OCI-LY7 (cell line): ENCODE results near the gene ACTL7A. TPM values are rescaled to one million over a fixed set of nuclear protein-coding genes. Genes with fewer than 3 reads are reported as not detected.

Experiments
- BruUV-seq: library from RNA; stranded (reverse); fragments of 400-500 nt; replicated peaks from 2 replicates; lab custom pipeline; 2021; lab: Mats Ljungman, UMichigan
- CTCF ChIA-PET: fragments of 300-600 bp; sonication (Branson Sonifier 250); formaldehyde crosslinking; loops from one replicate; lab custom pipeline; 2022; ENCODE audit warnings: antibody characterized with exemption; ENCODE audit not compliant: unreplicated experiment; lab: Charles Lee
- POLR2A ChIA-PET: fragments of 300-600 bp; sonication (Branson Sonifier 250); formaldehyde crosslinking; loops from one replicate; lab custom pipeline; 2022; ENCODE audit warnings: antibody characterized with exemption; lab: Charles Lee
- DNase-seq: peaks from one replicate; pipeline ENCODE4 v3.0.0-alpha.2; 2015; ENCODE audit warnings: low spot score
- H2AFZ ChIP-seq: fragments of 200-600 bp; sonication (generic), shearing (Covaris generic); 2 replicates; pipeline ENCODE4 v1.6.1; 2014; ENCODE audit warnings: mild to moderate bottlenecking, antibody characterized with exemption, low read length, moderate library complexity
- H3K27ac ChIP-seq: fragments of 200-600 bp; sonication (generic); 2 replicates; pipeline ENCODE4 v1.5.1; 2014; ENCODE audit warnings: mixed run types, low read depth, mild to moderate bottlenecking, moderate library complexity, low read length, inconsistent platforms; ENCODE audit not compliant: poor library complexity, severe bottlenecking
- H3K36me3 ChIP-seq: fragments of 200-600 bp; sonication (generic); 2 replicates; pipeline ENCODE4 v1.6.1; 2014; ENCODE audit warnings: mild to moderate bottlenecking, antibody characterized with exemption, low read length, moderate library complexity, mixed read lengths; ENCODE audit not compliant: insufficient read depth
- H3K4me1 ChIP-seq: fragments of 200-600 bp; sonication (generic); 2 replicates; pipeline ENCODE4 v1.5.1; 2014; ENCODE audit warnings: mild to moderate bottlenecking, low read length; ENCODE audit not compliant: insufficient read depth, poor library complexity, severe bottlenecking
- H3K4me2 ChIP-seq: fragments of 200-600 bp; sonication (generic); 2 replicates; pipeline ENCODE4 v1.6.1; 2014; ENCODE audit warnings: mild to moderate bottlenecking, low read length
- H3K4me3 ChIP-seq: fragments of 200-600 bp; sonication (generic); 2 replicates; pipeline ENCODE4 v1.5.1; 2014; ENCODE audit warnings: mild to moderate bottlenecking, low read depth, low read length; ENCODE audit not compliant: poor library complexity, severe bottlenecking
- H3K79me2 ChIP-seq: fragments of 200-600 bp; sonication (generic); 2 replicates; pipeline ENCODE4 v1.6.1; 2016; ENCODE audit warnings: low read depth, mild to moderate bottlenecking, low read length, moderate library complexity, mixed read lengths; ENCODE audit not compliant: insufficient read depth
- H3K9me2 ChIP-seq: fragments of 200-600 bp; sonication (generic); 2 replicates; pipeline ENCODE4 v1.6.1; 2016; ENCODE audit warnings: mild to moderate bottlenecking, low read length, mixed read lengths; ENCODE audit not compliant: insufficient read depth
- H3K9me3 ChIP-seq: fragments of 200-600 bp; sonication (generic); 2 replicates; pipeline ENCODE4 v1.6.1; 2014; ENCODE audit warnings: mild to moderate bottlenecking, mixed run types, low read length, mixed read lengths
- H4K20me1 ChIP-seq: fragments of 200-600 bp; sonication (generic); 2 replicates; pipeline ENCODE4 v1.6.1; 2014; ENCODE audit warnings: mild to moderate bottlenecking, antibody characterized with exemption, low read length, moderate library complexity, mixed read lengths; ENCODE audit not compliant: insufficient read depth
- EZH2phosphoT487 ChIP-seq: fragments of 200-600 bp; sonication (generic); IDR thresholded peaks from 2 replicates; pipeline ENCODE4 v1.6.1; 2018; ENCODE audit warnings: low read depth, borderline replicate concordance, mild to moderate bottlenecking, mixed run types, antibody characterized with exemption, low read length, moderate library complexity, mixed read lengths
- intact Hi-C: fragments of 100-400 bp; cut with micrococcal nuclease; formaldehyde crosslinking; loops from one replicate; pipeline ENCODE4 v1.10.0; 2022; ENCODE audit not compliant: unreplicated experiment
- total RNA-seq, 2 experiments: library from RNA; depleted of rRNA in 1 of 2; stranded (reverse); fragments of >200 nt in 1 of 2; shearing (Covaris generic) in 1 of 2; gene quantifications; 2 replicates each; pipeline ENCODE4 v1.2.3, GENCODE V29; 2014 to 2022
- TF ChIP-seq, protein P1 (sequence below): fragments of 200-600 bp; sonication (generic); conservative IDR thresholded peaks from 2 replicates; pipeline ENCODE4 v1.5.1; 2014; ENCODE audit warnings: mild to moderate bottlenecking, antibody characterized with exemption, low read length, moderate library complexity, mixed read lengths

ACTL7A gene
- total RNA-seq, 2 experiments from 2014 or later, result not detected

DNA sequence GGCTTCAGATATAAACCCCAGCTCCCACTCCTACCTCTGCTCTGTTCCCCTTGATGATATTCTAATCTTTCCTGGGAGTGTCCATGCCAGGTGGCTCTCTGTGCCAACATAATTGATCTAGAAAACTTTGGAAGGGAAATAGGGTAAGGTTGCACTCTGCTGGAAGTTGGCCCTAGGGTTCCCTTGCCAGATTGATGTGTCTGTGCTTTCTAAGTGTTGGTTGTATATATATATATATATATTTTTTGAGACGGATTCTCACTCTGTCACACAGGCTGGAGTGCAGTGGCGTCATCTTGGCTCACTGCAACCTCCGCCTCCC lies 29.9 kb upstream of the ACTL7A start:
- intact Hi-C loops, result no loop called here
- BruUV-seq, result no TSS peak
- Histone ChIP-seq H3K9me2 (no peaks in the 10 kb centered on the region), H3K9me3 (no peaks in the 10 kb centered on the region), H3K79me2 (no peaks in the 10 kb centered on the region), H3K4me3 (no peak overlapping the region), H3K4me2 (no peak overlapping the region), H3K4me1 (no peaks in the 10 kb centered on the region), H2AFZ (no peak overlapping the region), H3K36me3 (no peaks in the 10 kb centered on the region), H4K20me1 (no peaks in the 10 kb centered on the region), H3K27ac (no peak overlapping the region)
- DNase-seq, result no peak
- CTCF ChIA-PET, result no interaction called here
- POLR2A ChIA-PET, result no interaction called here
- no peak for TF ChIP-seq EZH2phosphoT487
- TF ChIP-seq, protein P1, sequence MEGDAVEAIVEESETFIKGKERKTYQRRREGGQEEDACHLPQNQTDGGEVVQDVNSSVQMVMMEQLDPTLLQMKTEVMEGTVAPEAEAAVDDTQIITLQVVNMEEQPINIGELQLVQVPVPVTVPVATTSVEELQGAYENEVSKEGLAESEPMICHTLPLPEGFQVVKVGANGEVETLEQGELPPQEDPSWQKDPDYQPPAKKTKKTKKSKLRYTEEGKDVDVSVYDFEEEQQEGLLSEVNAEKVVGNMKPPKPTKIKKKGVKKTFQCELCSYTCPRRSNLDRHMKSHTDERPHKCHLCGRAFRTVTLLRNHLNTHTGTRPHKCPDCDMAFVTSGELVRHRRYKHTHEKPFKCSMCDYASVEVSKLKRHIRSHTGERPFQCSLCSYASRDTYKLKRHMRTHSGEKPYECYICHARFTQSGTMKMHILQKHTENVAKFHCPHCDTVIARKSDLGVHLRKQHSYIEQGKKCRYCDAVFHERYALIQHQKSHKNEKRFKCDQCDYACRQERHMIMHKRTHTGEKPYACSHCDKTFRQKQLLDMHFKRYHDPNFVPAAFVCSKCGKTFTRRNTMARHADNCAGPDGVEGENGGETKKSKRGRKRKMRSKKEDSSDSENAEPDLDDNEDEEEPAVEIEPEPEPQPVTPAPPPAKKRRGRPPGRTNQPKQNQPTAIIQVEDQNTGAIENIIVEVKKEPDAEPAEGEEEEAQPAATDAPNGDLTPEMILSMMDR, result no peak

DNA sequence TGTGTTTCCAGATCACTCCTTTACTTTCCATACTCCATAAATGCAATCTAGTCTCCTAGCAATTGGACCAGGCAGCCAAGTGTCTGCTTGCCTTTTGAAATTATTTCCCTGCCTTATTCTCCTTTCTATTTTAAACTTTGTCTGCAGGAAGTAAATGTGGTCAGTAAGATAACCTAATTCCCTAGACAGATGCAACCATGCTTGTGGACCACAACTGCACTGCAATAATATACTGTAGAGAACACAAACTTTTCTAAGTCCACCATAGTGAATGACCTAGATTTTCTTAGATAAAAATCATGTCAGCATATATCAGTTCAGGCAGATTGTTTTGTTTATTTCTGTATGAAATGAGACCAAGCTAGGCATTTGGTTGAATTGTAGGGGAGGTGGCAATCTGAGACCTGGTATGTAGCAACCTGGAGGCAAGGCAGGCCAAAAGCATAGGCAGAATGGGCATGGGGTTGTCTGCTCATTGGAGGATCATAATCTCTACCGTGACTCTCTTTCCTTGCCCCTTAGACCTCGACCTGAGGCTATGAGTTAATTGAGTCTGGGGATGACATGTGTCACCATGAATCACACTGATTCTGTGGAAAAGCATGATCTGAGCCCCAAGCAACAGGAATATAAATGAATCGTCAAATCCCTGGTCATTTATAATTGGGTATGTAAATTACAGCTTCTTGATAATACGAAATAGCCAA lies 27.0 kb upstream of the ACTL7A start:
- Histone ChIP-seq H3K4me2 (no peak overlapping the region), H3K9me2 (no peaks in the 10 kb centered on the region), H3K79me2 (no peaks in the 10 kb centered on the region), H3K4me1 (no peaks in the 10 kb centered on the region), H3K4me3 (no peak overlapping the region), H3K9me3 (no peaks in the 10 kb centered on the region), H4K20me1 (no peaks in the 10 kb centered on the region), H3K36me3 (no peaks in the 10 kb centered on the region), H2AFZ (no peak overlapping the region), H3K27ac (no peak overlapping the region)
- no TSS peak for BruUV-seq
- intact Hi-C loops, result no loop called here
- ChIA-PET CTCF (no interaction called here), POLR2A (interaction anchor here (0.8 to 1.0 kb wide), 2 partner anchors 8 to 764 kb away, joined by 3 read pairs; no protein-coding TSS in a partner anchor)
- TF ChIP-seq, protein P1, result no peak
- no peak for TF ChIP-seq EZH2phosphoT487
- DNase-seq, result no peak

DNA sequence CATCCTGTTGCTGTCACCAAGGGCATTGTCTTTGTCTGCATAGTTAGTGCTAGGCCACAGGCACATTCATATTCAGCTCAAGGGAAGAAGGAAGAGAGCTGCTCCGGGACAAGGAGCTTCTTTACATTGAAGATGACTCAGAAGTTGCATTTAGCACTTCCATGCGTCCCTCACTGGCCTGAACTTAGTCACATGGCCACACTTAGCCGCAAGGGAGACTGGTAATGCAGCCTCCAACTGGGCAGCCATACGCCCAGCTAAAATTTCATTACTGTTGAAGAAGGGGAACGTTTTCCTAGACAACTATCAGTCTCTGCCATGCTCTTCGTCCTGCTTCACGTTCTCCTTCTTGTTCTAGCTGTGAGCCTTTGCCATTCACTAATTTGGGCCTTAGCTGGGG lies 26.2 kb upstream of the ACTL7A start:
- no TSS peak for BruUV-seq
- ChIA-PET CTCF (interaction anchor here (0.6 kb wide), 1 partner anchor 483 kb away, joined by 4 read pairs; no protein-coding TSS in a partner anchor), POLR2A (interaction anchor here (0.8 to 1.0 kb wide), 2 partner anchors 8 to 765 kb away, joined by 3 read pairs; no protein-coding TSS in a partner anchor)
- TF ChIP-seq, protein P1, result no peak
- no peak for TF ChIP-seq EZH2phosphoT487
- Histone ChIP-seq H2AFZ (no peak overlapping the region), H4K20me1 (no peaks in the 10 kb centered on the region), H3K4me3 (no peak overlapping the region), H3K9me2 (no peaks in the 10 kb centered on the region), H3K27ac (no peak overlapping the region), H3K36me3 (no peaks in the 10 kb centered on the region), H3K79me2 (no peaks in the 10 kb centered on the region), H3K4me1 (no peaks in the 10 kb centered on the region), H3K4me2 (no peak overlapping the region), H3K9me3 (no peaks in the 10 kb centered on the region)
- intact Hi-C loops, result no loop called here
- no peak for DNase-seq
